ENCODE results near the gene HLA-DMB.

- no peak for TF ChIP-seq POLR2A (IDR thresholded peaks at IDR 0.05)
- TF ChIP-seq CTCF (IDR thresholded peaks at IDR 0.05) = peak; percentile 44 to 63
- no peak for TF ChIP-seq EP300 (IDR thresholded peaks at IDR 0.05)
These were observed 55.0 kb downstream of the HLA-DMB start for GRCh38 chr6:32885698-32886286.
